Stomach (tissue), 9 donors: ENCODE data around the gene GABRB3. TPM values are rescaled to one million over a fixed set of nuclear protein-coding genes. Genes with fewer than 3 reads are reported as not detected.
A peak's percentile ranks its signal among the peaks of the same experiment; 100 is the strongest.

Experiments used
- DNase-seq, 2 donors: peaks; one replicate each; pipeline versions ENCODE4 v3.0.0 to v3.0.0-alpha.2; 2013 to 2019
- H3K27ac ChIP-seq, 5 donors: fragments of 200-600 bp in 4 of 5; sonication (generic) in 4 of 5; one replicate each; pipeline ENCODE4 v1.5.1; 2013 to 2019; ENCODE audit warnings: mild to moderate bottlenecking in 1 of 5, moderate library complexity in 1 of 5
- H3K27me3 ChIP-seq, 3 donors: fragments of 200-600 bp; sonication (generic); one replicate each; pipeline ENCODE4 v1.5.1; 2017 to 2019; ENCODE audit warnings: mixed run types in 1 of 3
- H3K36me3 ChIP-seq, 4 donors: fragments of 200-600 bp; sonication (generic); 1 replicate in 3 of 4; 2 replicates in 1 of 4; pipeline ENCODE4 v1.5.1; 2016 to 2019
- H3K4me1 ChIP-seq, 4 donors: fragments of 200-600 bp; sonication (generic); one replicate each; pipeline ENCODE4 v1.5.1; 2016 to 2019
- H3K4me3 ChIP-seq, 4 donors: fragments of 200-600 bp; sonication (generic) in 3 of 4; one replicate each; pipeline ENCODE4 v1.5.1; 2016 to 2019; ENCODE audit warnings: mild to moderate bottlenecking in 1 of 4
- H3K9me3 ChIP-seq, 4 donors: fragments of 200-600 bp; sonication (generic); one replicate each; pipeline ENCODE4 v1.5.1; 2016 to 2019
- EP300 ChIP-seq: sonication (generic); formaldehyde crosslinking; IDR thresholded peaks from one replicate; pipeline ENCODE4 v1.6.1; 2017; ENCODE audit warnings: antibody characterized with exemption
- POLR2A ChIP-seq, 4 donors: fragments of 450-650 bp; IDR thresholded peaks; one replicate each; pipeline ENCODE4 v1.6.1; 2016; ENCODE audit warnings: antibody characterized with exemption in 4 of 4, control low read depth in 2 of 4, mild to moderate bottlenecking in 1 of 4, moderate library complexity in 1 of 4
- POLR2AphosphoS5 ChIP-seq, 3 donors: sonication (generic); formaldehyde crosslinking; IDR thresholded peaks; one replicate each; pipeline ENCODE4 v1.6.1; 2016; ENCODE audit warnings: antibody characterized with exemption in 3 of 3
- whole genome bisulfite sequencing, 5 donors: extraction: QIAGEN DNeasy Blood & Tissue Kit in 3 of 5; methylation state at CpG; one replicate each; pipeline versions ENCODE4 v1.1.5 to v1.1.7; 2013 to 2018; 5-methylcytosine and 5-hydroxymethylcytosine counted together
- intact Hi-C: fragments of 100-400 bp; cut with DNase I; formaldehyde crosslinking; loops from one replicate; pipeline ENCODE4 v1.15.1; 2023; ENCODE audit warnings: low total_unique reads
- polyA plus RNA-seq, 3 donors: library from polyadenylated mRNA; stranded (reverse); fragments of 200-250 nt; gene quantifications; one replicate each; pipeline ENCODE4 v1.2.3, GENCODE V29; 2013
- total RNA-seq, 5 donors: library from RNA; depleted of rRNA; stranded (reverse); fragments of >200 nt; gene quantifications; one replicate each; pipeline versions ENCODE4 v1.1.0 to v1.2.3, GENCODE V29; 2014 to 2016
- TF ChIP-seq, protein P1 (sequence below), 7 experiments: fragments of 450-650 bp in 4 of 7; fragments of 200-600 bp in 3 of 7; sonication (generic) in 3 of 7; IDR thresholded peaks; one replicate each; pipeline ENCODE4 v1.5.1; 2016 to 2019; ENCODE audit warnings: antibody characterized with exemption in 7 of 7, control low read depth in 2 of 7, mild to moderate bottlenecking in 1 of 7
- donor health status: healthy with polysubstance abuse.
- donor health status: Bipolar disorder and iron deficiency.
- donor health status: healthy.

GABRB3 gene
- total and polyA plus RNA-seq, 8 donors = 1.5 to 14.6 (median 6.1) TPM; not detected in 2

GRCh38 chr15:26615188-26615926 is 157.5 kb downstream of the GABRB3 start:
- Histone ChIP-seq H3K9me3 (peaks cover 0 to 10% (median 1%) of the 10 kb centered on the region in 4 donors), H3K27me3 (no peaks in the 10 kb centered on the region), H3K27ac (no peak overlapping the region), H3K4me1 (no peaks in the 10 kb centered on the region), H3K4me3 (no peak overlapping the region), H3K36me3 (no peaks in the 10 kb centered on the region)
- WGBS, 5 donors = 83 to 96% (median 84%) methylated on average over 7 of the region's 7 CpGs
- peak in 1 of 2 donors; percentile 23 for DNase-seq
- TF ChIP-seq, protein P1, sequence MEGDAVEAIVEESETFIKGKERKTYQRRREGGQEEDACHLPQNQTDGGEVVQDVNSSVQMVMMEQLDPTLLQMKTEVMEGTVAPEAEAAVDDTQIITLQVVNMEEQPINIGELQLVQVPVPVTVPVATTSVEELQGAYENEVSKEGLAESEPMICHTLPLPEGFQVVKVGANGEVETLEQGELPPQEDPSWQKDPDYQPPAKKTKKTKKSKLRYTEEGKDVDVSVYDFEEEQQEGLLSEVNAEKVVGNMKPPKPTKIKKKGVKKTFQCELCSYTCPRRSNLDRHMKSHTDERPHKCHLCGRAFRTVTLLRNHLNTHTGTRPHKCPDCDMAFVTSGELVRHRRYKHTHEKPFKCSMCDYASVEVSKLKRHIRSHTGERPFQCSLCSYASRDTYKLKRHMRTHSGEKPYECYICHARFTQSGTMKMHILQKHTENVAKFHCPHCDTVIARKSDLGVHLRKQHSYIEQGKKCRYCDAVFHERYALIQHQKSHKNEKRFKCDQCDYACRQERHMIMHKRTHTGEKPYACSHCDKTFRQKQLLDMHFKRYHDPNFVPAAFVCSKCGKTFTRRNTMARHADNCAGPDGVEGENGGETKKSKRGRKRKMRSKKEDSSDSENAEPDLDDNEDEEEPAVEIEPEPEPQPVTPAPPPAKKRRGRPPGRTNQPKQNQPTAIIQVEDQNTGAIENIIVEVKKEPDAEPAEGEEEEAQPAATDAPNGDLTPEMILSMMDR (IDR thresholded peaks at IDR 0.05) = no peak
- no peak for TF ChIP-seq POLR2AphosphoS5 (IDR thresholded peaks at IDR 0.05)
- no peak for TF ChIP-seq POLR2A (IDR thresholded peaks at IDR 0.05)
- no peak for TF ChIP-seq EP300
- intact Hi-C loops = no loop called here

DNA sequence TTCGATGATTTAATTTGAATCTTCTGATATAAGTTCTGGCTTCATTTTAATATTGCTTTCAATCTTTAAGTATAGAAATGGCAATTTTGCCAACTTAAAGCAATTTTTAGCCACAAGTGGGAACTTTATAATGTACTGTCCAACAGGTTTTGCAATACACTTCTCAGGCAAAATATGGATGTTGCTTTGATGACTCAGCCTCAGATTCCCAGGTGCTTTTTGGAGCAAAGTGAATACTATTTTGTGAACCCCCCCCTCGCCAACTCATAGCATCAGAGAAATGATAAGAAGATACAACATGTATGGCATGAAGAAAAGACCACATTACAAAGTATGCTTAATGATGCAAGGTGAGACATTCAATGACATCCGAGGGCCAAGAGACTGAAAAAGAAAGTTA is 158.1 kb downstream of the GABRB3 start:
- Histone ChIP-seq H3K36me3 (no peaks in the 10 kb centered on the region), H3K9me3 (peaks cover 0 to 15% (median 4%) of the 10 kb centered on the region in 4 donors), H3K4me1 (no peaks in the 10 kb centered on the region), H3K27me3 (no peaks in the 10 kb centered on the region), H3K4me3 (no peak overlapping the region), H3K27ac (no peak overlapping the region)
- intact Hi-C loops = no loop called here
- 69 to 86% (median 83%) methylated on average over 3 of the region's 3 CpGs for WGBS, 5 donors
- TF ChIP-seq POLR2A (IDR thresholded peaks at IDR 0.05) = no peak
- no peak for TF ChIP-seq POLR2AphosphoS5 (IDR thresholded peaks at IDR 0.05)
- TF ChIP-seq EP300 = no peak
- TF ChIP-seq, protein P1 (IDR thresholded peaks at IDR 0.05) = no peak
- DNase-seq = no peak

GRCh38 chr15:26598704-26599103 is 174.2 kb downstream of the GABRB3 start:
- Histone ChIP-seq H3K27ac (no peak overlapping the region), H3K4me3 (no peak overlapping the region), H3K36me3 (no peaks in the 10 kb centered on the region), H3K27me3 (no peaks in the 10 kb centered on the region), H3K4me1 (no peaks in the 10 kb centered on the region), H3K9me3 (peaks cover 0 to 34% (median 16%) of the 10 kb centered on the region in 4 donors)
- no peak for DNase-seq
- intact Hi-C loops = no loop called here
- 30 to 76% (median 55%) methylated on average over 2 of the region's 2 CpGs for WGBS, 5 donors
- TF ChIP-seq EP300 (no peak), POLR2A (IDR thresholded peaks at IDR 0.05) (no peak), POLR2AphosphoS5 (IDR thresholded peaks at IDR 0.05) (no peak)
- TF ChIP-seq, protein P1 (IDR thresholded peaks at IDR 0.05) = no peak

DNA sequence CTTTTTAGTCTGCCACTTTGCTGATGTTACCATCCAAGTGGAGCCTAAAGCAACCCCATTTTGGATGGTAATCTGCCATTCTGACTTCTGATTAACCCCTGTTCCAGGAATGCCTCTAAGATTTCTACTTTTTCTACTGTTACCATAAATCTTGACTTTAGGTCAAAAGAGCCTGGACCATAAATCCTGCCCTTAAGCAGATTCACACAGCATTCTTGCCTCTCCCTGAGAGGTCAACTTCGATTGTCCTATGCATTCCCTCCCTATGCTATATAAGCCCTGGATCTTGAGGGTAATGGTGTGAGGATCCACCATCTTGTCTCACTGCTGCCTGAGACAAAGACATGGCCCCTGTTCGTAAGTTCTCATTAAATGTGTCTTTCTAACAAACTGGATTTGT is 177.3 kb downstream of the GABRB3 start:
- WGBS, 5 donors = 41 to 79% (median 59%) methylated on average over 2 of the region's 2 CpGs
- intact Hi-C loops = no loop called here

More for the DNA sequence above, 177.3 kb downstream of the GABRB3 start:
- Histone ChIP-seq H3K27me3 (no peaks in the 10 kb centered on the region), H3K36me3 (no peaks in the 10 kb centered on the region), H3K4me1 (no peaks in the 10 kb centered on the region), H3K4me3 (no peak overlapping the region), H3K27ac (no peak overlapping the region), H3K9me3 (peaks cover 0 to 25% (median 14%) of the 10 kb centered on the region in 4 donors)
- TF ChIP-seq POLR2A (IDR thresholded peaks at IDR 0.05) = no peak
- no peak for TF ChIP-seq POLR2AphosphoS5 (IDR thresholded peaks at IDR 0.05)
- TF ChIP-seq, protein P1 (IDR thresholded peaks at IDR 0.05) = no peak
- no peak for TF ChIP-seq EP300
- no peak for DNase-seq
